ENCODE data around the gene MELK.
"Not testable (repeated sequence)": the region's sequence is repeated elsewhere in the genome, so short reads cannot be mapped to it uniquely, and the experiment has no call there.

DNA sequence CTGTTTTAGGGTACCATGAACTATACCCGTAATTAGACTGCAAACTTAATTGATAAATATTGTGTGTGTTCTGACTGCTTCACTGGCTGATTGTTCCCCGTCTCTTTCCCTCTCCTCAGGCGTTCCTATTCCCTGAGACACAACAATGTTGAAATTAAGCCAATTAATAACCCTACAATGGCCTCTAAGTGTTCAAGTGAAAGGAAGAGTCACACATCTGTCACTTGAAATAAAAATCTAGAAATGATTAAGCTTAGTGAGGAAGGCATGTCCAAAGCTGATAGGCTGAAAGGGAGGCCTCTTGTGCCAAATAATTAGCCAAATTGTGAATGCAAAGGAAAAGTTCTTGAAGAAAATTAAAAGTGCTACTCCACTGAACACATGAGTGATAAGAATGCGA lies 4.0 kb upstream of the MELK start:
- TF ChIP-seq EP300 (IDR thresholded peaks at IDR 0.05; ENCODE audit: low read depth in 2 of 2, low read length in 2 of 2); EP300 (CRISPR knock-in tag; IDR thresholded peaks at IDR 0.05; ENCODE audit: borderline replicate concordance); POLR2AphosphoS5 (IDR thresholded peaks at IDR 0.05; ENCODE audit: low read depth, low read length); ZNF274 (CRISPR knock-in tag; IDR thresholded peaks at IDR 0.05); ZSCAN22 (CRISPR knock-in tag; IDR thresholded peaks at IDR 0.05); PAX8 (CRISPR knock-in tag; IDR thresholded peaks at IDR 0.05; ENCODE audit: borderline replicate concordance); ZSCAN31 (CRISPR knock-in tag; IDR thresholded peaks at IDR 0.05; ENCODE audit: low read depth); SIN3A (IDR thresholded peaks at IDR 0.05; ENCODE audit: borderline replicate concordance, low read depth, low read length); JUND (CRISPR knock-in tag; IDR thresholded peaks at IDR 0.05); ZNF446 (CRISPR knock-in tag; IDR thresholded peaks at IDR 0.05); KDM3A (CRISPR knock-in tag; IDR thresholded peaks at IDR 0.05; ENCODE audit: low read depth); CBX5 (CRISPR knock-in tag; IDR thresholded peaks at IDR 0.05; ENCODE audit: borderline replicate concordance): not testable (repeated sequence)
- TF ChIP-seq, protein P1, sequence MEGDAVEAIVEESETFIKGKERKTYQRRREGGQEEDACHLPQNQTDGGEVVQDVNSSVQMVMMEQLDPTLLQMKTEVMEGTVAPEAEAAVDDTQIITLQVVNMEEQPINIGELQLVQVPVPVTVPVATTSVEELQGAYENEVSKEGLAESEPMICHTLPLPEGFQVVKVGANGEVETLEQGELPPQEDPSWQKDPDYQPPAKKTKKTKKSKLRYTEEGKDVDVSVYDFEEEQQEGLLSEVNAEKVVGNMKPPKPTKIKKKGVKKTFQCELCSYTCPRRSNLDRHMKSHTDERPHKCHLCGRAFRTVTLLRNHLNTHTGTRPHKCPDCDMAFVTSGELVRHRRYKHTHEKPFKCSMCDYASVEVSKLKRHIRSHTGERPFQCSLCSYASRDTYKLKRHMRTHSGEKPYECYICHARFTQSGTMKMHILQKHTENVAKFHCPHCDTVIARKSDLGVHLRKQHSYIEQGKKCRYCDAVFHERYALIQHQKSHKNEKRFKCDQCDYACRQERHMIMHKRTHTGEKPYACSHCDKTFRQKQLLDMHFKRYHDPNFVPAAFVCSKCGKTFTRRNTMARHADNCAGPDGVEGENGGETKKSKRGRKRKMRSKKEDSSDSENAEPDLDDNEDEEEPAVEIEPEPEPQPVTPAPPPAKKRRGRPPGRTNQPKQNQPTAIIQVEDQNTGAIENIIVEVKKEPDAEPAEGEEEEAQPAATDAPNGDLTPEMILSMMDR (CRISPR knock-in tag; IDR thresholded peaks at IDR 0.05): not testable (repeated sequence)
- TF ChIP-seq, protein P2, sequence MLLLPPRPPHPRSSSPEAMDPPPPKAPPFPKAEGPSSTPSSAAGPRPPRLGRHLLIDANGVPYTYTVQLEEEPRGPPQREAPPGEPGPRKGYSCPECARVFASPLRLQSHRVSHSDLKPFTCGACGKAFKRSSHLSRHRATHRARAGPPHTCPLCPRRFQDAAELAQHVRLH (CRISPR knock-in tag; IDR thresholded peaks at IDR 0.05; ENCODE audit: borderline replicate concordance, low read depth): not testable (repeated sequence)
- TF ChIP-seq, protein P3, sequence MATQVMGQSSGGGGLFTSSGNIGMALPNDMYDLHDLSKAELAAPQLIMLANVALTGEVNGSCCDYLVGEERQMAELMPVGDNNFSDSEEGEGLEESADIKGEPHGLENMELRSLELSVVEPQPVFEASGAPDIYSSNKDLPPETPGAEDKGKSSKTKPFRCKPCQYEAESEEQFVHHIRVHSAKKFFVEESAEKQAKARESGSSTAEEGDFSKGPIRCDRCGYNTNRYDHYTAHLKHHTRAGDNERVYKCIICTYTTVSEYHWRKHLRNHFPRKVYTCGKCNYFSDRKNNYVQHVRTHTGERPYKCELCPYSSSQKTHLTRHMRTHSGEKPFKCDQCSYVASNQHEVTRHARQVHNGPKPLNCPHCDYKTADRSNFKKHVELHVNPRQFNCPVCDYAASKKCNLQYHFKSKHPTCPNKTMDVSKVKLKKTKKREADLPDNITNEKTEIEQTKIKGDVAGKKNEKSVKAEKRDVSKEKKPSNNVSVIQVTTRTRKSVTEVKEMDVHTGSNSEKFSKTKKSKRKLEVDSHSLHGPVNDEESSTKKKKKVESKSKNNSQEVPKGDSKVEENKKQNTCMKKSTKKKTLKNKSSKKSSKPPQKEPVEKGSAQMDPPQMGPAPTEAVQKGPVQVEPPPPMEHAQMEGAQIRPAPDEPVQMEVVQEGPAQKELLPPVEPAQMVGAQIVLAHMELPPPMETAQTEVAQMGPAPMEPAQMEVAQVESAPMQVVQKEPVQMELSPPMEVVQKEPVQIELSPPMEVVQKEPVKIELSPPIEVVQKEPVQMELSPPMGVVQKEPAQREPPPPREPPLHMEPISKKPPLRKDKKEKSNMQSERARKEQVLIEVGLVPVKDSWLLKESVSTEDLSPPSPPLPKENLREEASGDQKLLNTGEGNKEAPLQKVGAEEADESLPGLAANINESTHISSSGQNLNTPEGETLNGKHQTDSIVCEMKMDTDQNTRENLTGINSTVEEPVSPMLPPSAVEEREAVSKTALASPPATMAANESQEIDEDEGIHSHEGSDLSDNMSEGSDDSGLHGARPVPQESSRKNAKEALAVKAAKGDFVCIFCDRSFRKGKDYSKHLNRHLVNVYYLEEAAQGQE (IDR thresholded peaks at IDR 0.05; ENCODE audit: borderline replicate concordance in 1 of 2, low read depth in 1 of 2, low read length in 2 of 2): not testable (repeated sequence)
